Right renal cortex interstitium (tissue), 3 donors: ENCODE data around the gene CD80. TPM values are rescaled to one million over a fixed set of nuclear protein-coding genes. Genes with fewer than 3 reads are reported as not detected.
"Not testable (repeated sequence)": the region's sequence is repeated elsewhere in the genome, so short reads cannot be mapped to it uniquely, and the experiment has no call there.

Experiments
- DNase-seq, 3 donors: peaks; one replicate each; pipeline ENCODE4 v3.0.0-alpha.2; 2013; ENCODE audit warnings: low read depth in 3 of 3, low spot score in 2 of 3
- polyA plus RNA-seq, 3 donors: library from polyadenylated mRNA; unstranded; fragments of 120-200 nt; gene quantifications; one replicate each; pipeline ENCODE4 v1.2.1, GENCODE V29; 2013; ENCODE audit not compliant: insufficient read length in 3 of 3

CD80 gene
- polyA plus RNA-seq, 3 donors = 0.11 to 0.23 (median 0.12) TPM

- no peak for DNase-seq
Measured at GRCh38 chr3:119585208-119585607, 25.8 kb upstream of the CD80 start.

GRCh38 chr3:119582178-119582577 is 22.8 kb upstream of the CD80 start:
- DNase-seq = no peak

GRCh38 chr3:119580067-119580760 is 20.8 kb upstream of the CD80 start:
- peak in 1 of 3 donors; percentile 49 for DNase-seq

- peak; percentile 65 to 71 (median 70) for DNase-seq
Measured at GRCh38 chr3:119579366-119580066, 20.1 kb upstream of the CD80 start, which contains the start of gene ADPRH. Gene ADPRH, plus strand, starts transcription at chr3:119579492. Its CDS starts 2,678 bp downstream, at chr3:119582170.

GRCh38 chr3:119575507-119575906 is 16.1 kb upstream of the CD80 start:
- DNase-seq = no peak

- DNase-seq = no peak
Measured at GRCh38 chr3:119571688-119572087, 12.3 kb upstream of the CD80 start.

- DNase-seq = no peak
Measured at GRCh38 chr3:119571230-119571629, 11.8 kb upstream of the CD80 start.

GRCh38 chr3:119570229-119570628 is 10.8 kb upstream of the CD80 start:
- no peak for DNase-seq

GRCh38 chr3:119569156-119569555 is 9.7 kb upstream of the CD80 start:
- DNase-seq = no peak

GRCh38 chr3:119563334-119563733 is 3.9 kb upstream of the CD80 start:
- DNase-seq = not testable (repeated sequence)

- DNase-seq = no peak
Measured at GRCh38 chr3:119562307-119562961, 3.0 kb upstream of the CD80 start.

- DNase-seq = no peak
Measured at GRCh38 chr3:119560160-119560559, 746 bp upstream of the CD80 start.

- DNase-seq = no peak
Measured at GRCh38 chr3:119558626-119559317, 642 bp downstream of the CD80 start.

GRCh38 chr3:119557877-119558269 is 1.5 kb downstream of the CD80 start:
- DNase-seq = no peak

GRCh38 chr3:119557192-119557876 is 2.1 kb downstream of the CD80 start:
- no peak for DNase-seq

- DNase-seq = no peak
Measured at GRCh38 chr3:119555929-119556328, 3.5 kb downstream of the CD80 start.

- DNase-seq = no peak
Measured at GRCh38 chr3:119555309-119555735, 4.1 kb downstream of the CD80 start.

GRCh38 chr3:119553823-119554415 is 5.5 kb downstream of the CD80 start:
- DNase-seq = no peak

GRCh38 chr3:119552928-119553327 is 6.5 kb downstream of the CD80 start:
- DNase-seq = not testable (repeated sequence)

GRCh38 chr3:119551598-119551997 is 7.8 kb downstream of the CD80 start:
- DNase-seq = no peak
